Central memory CD8-positive, alpha-beta T cell (primary cell): Measurements from ENCODE around the gene SLC17A7.

ENCODE experiments used
- ATAC-seq: fragments of 150-1000 bp; cut with Tn5 transposase; replicated peaks from 2 replicates; pipeline ENCODE4 v1.10.0; 2022; ENCODE audit warnings: mild to moderate bottlenecking, moderate FRiP score, moderate number of reproducible peaks; ENCODE audit not compliant: poor library complexity, severe bottlenecking; ENCODE audit errors: extremely low read depth
- DNase-seq, 2 donors: peaks; one replicate each; pipeline ENCODE4 v3.0.0; 2021; ENCODE audit warnings: low spot score in 2 of 2
- H3K27ac Mint-ChIP-seq: one replicate; pipeline ENCODE4 v1.8.0; 2022; ENCODE audit warnings: low read depth, mild to moderate bottlenecking, moderate library complexity, mixed read lengths
- H3K27me3 Mint-ChIP-seq: one replicate; pipeline ENCODE4 v1.8.0; 2022; ENCODE audit warnings: mixed read lengths
- H3K36me3 Mint-ChIP-seq: one replicate; pipeline ENCODE4 v1.8.0; 2022; ENCODE audit warnings: mild to moderate bottlenecking, moderate library complexity, mixed read lengths; ENCODE audit not compliant: insufficient read depth
- H3K4me1 Mint-ChIP-seq: one replicate; pipeline ENCODE4 v1.8.0; 2022; ENCODE audit warnings: mixed read lengths
- H3K4me3 Mint-ChIP-seq: one replicate; pipeline ENCODE4 v1.8.0; 2022; ENCODE audit warnings: mild to moderate bottlenecking, moderate library complexity, mixed read lengths
- H3K9me3 Mint-ChIP-seq: one replicate; pipeline ENCODE4 v1.8.0; 2022; ENCODE audit warnings: mixed read lengths

Gene SLC17A7

DNA sequence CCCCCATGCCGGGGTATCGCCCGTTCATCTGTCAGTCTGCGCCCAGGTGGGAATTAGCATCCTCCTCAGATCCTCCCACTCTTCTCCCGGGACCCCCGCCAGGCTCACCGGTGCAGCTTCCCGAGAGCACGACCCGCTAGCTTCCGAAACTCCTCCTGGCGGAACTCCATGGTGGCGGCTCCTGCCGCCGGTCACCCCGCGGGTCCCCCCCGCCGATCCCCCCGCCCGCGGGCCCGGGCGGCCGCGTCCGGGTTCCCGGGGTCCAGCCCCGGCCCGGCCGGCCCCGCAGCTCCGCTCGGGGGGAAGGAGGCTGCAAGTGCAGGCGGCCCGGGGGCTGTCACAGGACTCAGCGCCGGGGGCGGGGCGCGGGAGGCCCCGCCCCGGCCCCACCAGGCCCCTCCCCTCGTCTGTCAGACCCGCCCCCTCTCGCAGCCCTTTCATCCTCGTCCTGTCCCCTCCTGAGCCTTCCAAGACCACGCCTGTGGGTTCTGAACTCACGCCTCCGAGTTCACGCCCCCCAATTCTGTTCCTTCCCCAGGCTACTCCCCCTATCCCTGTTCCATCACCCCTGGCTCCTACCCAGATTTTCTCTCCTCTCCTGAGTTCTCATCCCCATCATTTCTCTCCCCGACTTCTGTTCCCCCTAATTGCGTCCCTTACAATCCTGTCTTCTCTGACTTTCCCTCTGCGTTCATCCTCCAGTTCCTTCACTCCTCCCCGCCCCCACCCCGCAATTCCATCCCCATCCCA lies at the start of gene SLC17A7:
Gene SLC17A7 (minus strand): TSS at position 318 of the 750 bp plus-strand sequence. CDS start 148 bp downstream, at position 170.
- peaks cover 50% of the 10 kb centered on the region for H3K4me1 Mint-ChIP-seq
- H3K9me3 Mint-ChIP-seq, result no peaks in the 10 kb centered on the region
- H3K4me3 Mint-ChIP-seq, result peak within 1 kb of the TSS; percentile 75
- ATAC-seq (no peak), DNase-seq (no peak)
- H3K27ac Mint-ChIP-seq, result peak within 1 kb of the TSS; percentile 74
- peaks cover 11% of the 10 kb centered on the region for H3K36me3 Mint-ChIP-seq
- peaks cover 65% of the 10 kb centered on the region for H3K27me3 Mint-ChIP-seq

DNA sequence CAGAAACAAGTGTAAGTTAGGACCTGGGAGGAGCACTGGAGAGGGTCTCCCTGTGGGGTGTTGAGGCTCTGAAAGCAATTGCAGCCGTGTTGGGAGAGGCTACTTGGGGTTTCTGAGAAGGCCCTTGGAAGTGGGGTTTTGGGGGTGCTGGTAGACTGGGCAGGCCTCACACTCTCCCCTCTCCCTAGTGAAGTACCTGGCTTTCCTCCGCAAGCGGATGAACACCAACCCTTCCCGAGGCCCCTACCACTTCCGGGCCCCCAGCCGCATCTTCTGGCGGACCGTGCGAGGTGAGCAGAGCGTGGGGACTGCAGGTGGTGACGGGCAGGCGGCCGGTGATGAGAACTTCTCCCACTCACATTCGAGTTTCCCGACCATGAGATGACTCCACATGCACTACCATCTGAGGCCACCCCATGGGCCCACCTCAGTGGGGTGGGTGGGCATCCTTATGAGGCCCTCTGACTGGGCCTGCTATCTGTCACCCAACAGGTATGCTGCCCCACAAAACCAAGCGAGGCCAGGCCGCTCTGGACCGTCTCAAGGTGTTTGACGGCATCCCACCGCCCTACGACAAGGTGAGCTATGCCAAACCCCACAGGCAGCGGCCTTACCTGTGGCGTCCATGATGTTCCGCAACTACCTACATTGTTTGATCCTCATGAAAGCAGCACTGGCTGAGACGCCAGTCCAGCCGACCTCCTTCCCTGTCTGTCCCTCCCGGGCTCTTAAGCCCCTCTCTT lies 49.1 kb upstream of the SLC17A7 start:
- Mint-ChIP-seq H3K36me3 (peaks cover 81% of the 10 kb centered on the region), H3K4me1 (peaks cover 62% of the 10 kb centered on the region), H3K27me3 (no peaks in the 10 kb centered on the region), H3K4me3 (peak overlapping the region; percentile 95), H3K27ac (peak overlapping the region; percentile 94), H3K9me3 (no peaks in the 10 kb centered on the region)
- no peak for ATAC-seq
- no peak for DNase-seq

DNA sequence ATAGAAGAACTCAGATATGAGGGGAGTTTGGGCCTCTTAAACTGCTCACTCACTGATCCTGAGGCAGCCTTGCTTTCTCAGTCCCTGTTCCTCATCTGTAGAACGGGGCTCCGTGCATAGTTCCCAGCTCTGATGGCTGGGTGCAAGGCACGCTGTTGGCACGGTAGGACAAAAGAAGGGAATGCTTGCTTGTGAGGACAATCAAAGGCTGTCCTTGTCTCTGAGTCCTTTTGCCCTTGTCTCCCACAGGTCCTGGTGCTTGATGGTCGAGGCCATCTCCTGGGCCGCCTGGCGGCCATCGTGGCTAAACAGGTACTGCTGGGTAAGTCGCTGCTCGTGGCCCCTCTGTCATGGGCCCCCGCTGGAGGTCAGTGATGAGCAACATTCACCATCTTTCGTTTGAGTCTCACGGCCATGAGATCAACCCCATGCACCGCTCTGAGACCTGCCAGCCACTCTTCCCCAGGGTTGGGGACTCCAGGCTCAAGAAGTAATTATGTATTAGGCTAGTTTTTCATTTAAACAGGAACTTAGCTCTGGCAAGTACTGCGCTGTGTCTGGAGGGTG lies 48.4 kb upstream of the SLC17A7 start:
- peaks cover 62% of the 10 kb centered on the region for H3K4me1 Mint-ChIP-seq
- DNase-seq (peak in 1 of 2 donors; percentile 40), ATAC-seq (no peak)
- H3K9me3 Mint-ChIP-seq, result no peaks in the 10 kb centered on the region
- peaks cover 82% of the 10 kb centered on the region for H3K36me3 Mint-ChIP-seq
- peak overlapping the region; percentile 94 for H3K27ac Mint-ChIP-seq
- H3K27me3 Mint-ChIP-seq, result no peaks in the 10 kb centered on the region
- H3K4me3 Mint-ChIP-seq, result peak overlapping the region; percentile 95

DNA sequence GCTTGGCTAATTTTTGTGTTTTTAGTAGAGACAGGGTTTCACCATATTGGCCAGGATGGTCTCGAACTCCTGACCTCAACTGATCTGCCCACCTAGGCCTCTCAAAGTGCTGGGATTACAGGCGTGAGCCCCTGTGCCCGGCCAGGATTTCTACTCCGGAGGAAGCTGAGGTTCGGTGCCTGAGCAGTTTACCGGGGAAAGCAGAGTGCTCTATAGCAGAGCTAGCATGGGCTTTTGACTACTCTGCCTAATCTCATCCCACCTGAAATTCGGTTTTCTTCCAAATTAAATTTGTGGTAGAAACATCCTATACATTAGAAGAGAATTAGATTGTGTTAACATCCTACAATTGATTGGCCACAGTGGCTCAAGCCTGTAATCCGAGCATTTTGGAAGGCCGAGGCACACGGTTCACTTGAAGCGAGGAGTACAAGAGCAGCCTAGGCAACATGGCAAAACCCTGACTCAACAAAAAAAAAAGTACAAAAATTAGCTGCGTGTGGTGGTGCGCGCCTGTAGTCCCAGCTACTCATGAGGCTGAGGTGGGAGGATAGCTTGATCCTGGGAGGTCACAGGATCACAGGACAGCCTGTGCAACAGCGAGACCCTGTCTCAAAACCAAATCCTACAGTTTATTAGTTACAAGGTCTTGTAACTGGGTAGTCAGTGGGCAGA lies 47.7 kb upstream of the SLC17A7 start:
- no peak for DNase-seq
- peaks cover 80% of the 10 kb centered on the region for H3K36me3 Mint-ChIP-seq

DNA sequence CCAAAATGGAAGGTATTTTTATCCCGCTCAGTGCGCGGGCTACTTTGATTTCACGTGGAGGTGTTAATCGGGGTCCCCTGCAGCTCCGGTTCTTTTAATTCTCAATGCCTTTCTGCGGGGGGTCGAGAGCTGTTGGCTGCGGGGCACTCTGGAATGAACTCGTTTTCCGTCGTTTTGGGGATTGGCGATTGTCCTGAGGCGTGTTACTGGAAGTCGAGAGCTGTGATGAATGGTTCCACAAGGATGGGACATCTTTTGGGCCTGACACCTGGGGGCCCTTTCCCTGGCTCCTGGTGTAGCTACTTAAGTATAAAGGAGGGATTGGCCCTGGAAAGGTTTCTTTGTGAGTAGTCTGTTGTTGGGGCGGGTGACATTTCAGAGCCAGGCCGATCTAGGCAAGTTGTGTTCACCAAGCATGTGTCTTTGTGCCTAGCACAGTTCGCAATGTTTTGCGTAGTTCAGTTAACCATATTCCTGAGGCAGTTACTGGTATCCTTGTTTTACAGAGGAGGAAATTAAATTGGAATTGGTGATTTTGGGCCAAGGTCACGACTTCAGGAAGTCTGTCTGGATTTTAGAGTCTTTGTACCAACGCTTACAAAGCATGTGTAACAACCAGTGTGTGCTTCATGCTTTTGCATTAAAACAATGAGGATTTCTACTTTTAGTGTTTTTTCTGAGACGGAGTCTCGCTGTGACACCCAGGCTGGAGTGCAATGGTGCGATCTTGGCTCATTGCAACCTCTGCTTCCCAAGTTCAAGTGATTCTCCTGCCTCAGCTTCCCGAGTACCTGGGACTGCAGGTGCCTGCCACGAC lies 46.9 kb upstream of the SLC17A7 start:
- Mint-ChIP-seq H3K27ac (peak overlapping the region; percentile 94), H3K36me3 (peaks cover 83% of the 10 kb centered on the region), H3K4me1 (peaks cover 57% of the 10 kb centered on the region), H3K4me3 (peak overlapping the region; percentile 95), H3K9me3 (no peaks in the 10 kb centered on the region), H3K27me3 (no peaks in the 10 kb centered on the region)
- DNase-seq (no peak), ATAC-seq (no peak)

More for the DNA sequence above, 47.7 kb upstream of the SLC17A7 start:
- no peak for ATAC-seq
- Mint-ChIP-seq H3K27ac (peak overlapping the region; percentile 94), H3K27me3 (no peaks in the 10 kb centered on the region), H3K4me3 (peak overlapping the region; percentile 95), H3K9me3 (no peaks in the 10 kb centered on the region), H3K4me1 (peaks cover 62% of the 10 kb centered on the region)

DNA sequence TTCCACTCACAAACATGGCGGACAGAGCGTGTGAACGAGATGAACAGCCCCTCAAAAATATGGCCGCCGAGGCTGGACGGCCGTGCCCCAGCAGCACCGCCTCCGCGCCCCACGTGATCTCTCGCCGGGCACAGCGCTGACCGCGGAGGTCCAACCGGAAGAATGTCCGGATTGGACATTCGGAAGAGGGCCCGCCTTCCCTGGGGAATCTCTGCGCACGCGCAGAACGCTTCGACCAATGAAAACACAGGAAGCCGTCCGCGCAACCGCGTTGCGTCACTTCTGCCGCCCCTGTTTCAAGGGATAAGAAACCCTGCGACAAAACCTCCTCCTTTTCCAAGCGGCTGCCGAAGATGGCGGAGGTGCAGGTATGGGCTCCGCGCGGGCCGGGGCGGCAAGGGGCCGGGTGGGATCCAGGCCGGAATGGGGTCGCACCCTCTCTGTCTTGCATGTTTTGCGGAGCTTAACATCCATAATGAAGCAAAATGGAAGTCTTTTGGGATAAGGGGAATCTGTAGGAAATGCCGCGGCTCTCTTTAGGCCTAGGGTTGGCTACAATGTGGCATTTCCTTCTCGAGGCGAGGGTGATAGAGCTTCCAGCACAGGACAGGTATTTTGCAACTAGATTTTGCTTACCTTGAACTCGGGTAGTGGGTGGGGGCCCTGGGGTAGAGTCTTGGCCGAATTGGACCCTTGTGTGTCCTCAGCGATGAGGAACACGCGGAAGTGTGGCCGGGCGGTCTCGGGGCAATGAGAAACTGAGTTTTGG lies 46.1 kb upstream of the SLC17A7 start, which contains the start of gene RPL13A:
Gene RPL13A (plus strand): TSS at position 332 of the 769 bp plus-strand sequence. CDS start 22 bp downstream, at position 354.
- ATAC-seq, result peak; percentile 89
- H3K36me3 Mint-ChIP-seq, result peaks cover 80% of the 10 kb centered on the region
- H3K4me3 Mint-ChIP-seq, result peak within 1 kb of the TSS; percentile 95
- H3K27me3 Mint-ChIP-seq, result no peaks in the 10 kb centered on the region
- no peaks in the 10 kb centered on the region for H3K9me3 Mint-ChIP-seq
- peak within 1 kb of the TSS; percentile 94 for H3K27ac Mint-ChIP-seq
- peak; percentile 97 to 99 for DNase-seq
- H3K4me1 Mint-ChIP-seq, result peaks cover 50% of the 10 kb centered on the region

DNA sequence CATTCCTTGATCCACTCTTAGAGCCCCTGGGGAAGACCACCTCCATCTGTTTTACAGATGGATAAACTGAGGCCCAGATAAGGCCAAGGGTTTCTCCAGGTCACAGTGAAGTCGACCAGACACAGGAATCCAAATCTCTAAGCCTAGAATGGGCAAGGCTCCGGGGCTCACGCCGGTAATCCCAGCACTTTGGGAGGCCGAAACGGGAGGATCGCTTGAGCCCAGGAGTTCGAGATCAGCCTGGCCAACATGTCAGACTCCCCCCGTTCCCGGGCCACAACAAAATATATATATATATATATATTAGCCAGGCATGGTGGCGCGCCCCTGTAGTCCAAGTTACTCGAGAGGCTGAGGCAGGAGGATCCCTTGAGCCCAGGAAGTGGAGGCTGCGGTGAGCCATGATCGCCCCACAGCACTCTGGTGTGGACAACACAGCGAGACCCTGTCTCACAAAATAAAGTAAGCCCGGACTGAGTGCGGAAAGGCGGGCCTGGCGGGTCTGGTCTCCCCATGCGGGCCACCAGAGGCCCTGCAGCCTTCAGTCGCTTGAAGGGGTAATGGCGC lies 45.5 kb upstream of the SLC17A7 start:
- DNase-seq (no peak), ATAC-seq (no peak)
- H3K27ac Mint-ChIP-seq, result peak overlapping the region; percentile 94
- H3K4me1 Mint-ChIP-seq, result peaks cover 43% of the 10 kb centered on the region
- H3K27me3 Mint-ChIP-seq, result no peaks in the 10 kb centered on the region
- H3K9me3 Mint-ChIP-seq, result no peaks in the 10 kb centered on the region
- H3K4me3 Mint-ChIP-seq, result peak overlapping the region; percentile 95
- H3K36me3 Mint-ChIP-seq, result peaks cover 80% of the 10 kb centered on the region

DNA sequence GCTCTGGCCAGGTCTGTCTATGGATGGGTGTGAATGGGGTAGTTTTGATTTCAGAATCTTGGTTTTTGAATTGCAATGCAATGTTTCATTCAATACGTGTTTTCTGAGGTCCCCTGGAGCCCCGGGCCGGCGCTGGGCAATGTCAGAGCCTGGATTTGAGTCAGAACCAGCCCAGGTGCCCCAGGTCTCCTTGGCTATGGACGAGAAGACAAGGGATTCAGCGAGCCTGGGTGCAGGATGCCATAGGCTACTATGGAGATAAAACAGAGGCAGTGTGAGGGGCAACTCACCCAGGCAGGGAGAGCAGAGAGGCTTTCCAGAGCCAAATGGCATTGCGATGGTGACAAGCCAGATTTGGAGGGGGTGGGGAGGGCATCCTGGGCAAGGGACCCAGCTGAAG lies 44.9 kb upstream of the SLC17A7 start:
- no peaks in the 10 kb centered on the region for H3K27me3 Mint-ChIP-seq
- H3K27ac Mint-ChIP-seq, result peak overlapping the region; percentile 51
- peaks cover 79% of the 10 kb centered on the region for H3K36me3 Mint-ChIP-seq
- no peaks in the 10 kb centered on the region for H3K9me3 Mint-ChIP-seq
- no peak for ATAC-seq
- no peak overlapping the region for H3K4me3 Mint-ChIP-seq
- peaks cover 42% of the 10 kb centered on the region for H3K4me1 Mint-ChIP-seq
- no peak for DNase-seq

DNA sequence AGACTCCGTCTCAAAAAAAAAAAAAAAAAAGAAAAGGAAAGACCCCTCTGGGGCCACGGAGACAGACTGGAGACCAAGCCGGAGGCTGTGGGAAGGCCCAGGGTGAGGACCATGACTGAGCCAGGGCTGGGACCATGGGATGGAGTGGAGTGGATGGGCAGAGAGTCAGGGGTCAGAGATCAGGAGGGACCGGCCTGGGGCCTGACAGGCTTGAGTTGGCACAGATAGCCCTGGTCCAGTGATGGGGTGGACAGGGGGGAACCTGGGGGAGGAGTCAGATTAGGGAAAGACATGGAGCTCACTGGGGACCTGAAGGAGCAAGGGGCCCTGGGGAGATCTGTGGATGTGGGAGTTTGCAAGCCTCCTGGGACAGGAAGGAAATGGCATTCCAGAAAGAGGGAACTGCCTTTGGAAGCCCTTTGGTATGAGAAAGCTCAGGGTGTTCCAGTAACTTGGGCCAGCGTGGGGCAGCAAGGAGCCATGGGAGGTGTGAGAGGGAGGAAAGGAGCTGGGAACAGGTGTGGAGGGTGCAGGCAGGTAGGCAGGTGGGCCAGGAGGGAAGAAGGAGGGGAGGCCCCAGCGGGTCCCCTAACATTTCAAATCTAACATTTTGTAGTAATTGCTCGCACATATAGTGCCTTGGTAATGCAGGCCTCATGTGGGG lies 39.8 kb upstream of the SLC17A7 start:
- H3K9me3 Mint-ChIP-seq, result no peaks in the 10 kb centered on the region
- H3K27ac Mint-ChIP-seq, result peak overlapping the region; percentile 75
- H3K36me3 Mint-ChIP-seq, result peaks cover 78% of the 10 kb centered on the region

DNA sequence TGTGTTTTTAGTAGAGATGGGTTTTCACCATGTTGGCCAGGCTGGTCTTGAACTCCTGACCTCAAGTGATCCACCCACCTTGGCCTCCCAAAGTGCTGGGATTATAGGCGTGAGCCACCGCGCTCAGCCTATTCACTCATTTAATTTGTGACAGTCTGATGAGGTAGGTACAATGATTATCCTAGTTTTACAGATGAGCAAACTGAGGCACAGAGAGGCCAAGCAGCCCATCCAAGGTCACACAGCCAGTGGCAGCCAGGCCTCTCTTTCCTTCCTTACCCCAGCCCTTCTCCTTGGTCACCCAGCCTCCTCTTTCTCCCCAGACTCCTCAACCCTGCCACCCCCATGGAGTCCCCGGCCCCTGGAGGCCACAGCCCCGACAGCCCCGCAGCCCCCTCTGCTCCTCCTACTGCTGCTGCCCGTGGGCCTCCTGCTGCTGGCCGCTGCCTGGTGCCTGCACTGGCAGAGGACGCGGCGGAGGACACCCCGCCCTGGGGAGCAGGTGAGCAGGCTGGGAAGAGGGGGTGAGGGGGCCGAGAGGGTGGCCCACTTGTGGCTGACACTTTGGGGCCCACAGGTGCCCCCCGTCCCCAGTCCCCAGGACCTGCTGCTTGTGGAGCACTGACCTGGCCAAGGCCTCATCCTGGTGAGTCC lies 38.8 kb upstream of the SLC17A7 start:
- Mint-ChIP-seq H3K27ac (no peak overlapping the region), H3K27me3 (no peaks in the 10 kb centered on the region), H3K4me1 (peaks cover 21% of the 10 kb centered on the region), H3K9me3 (no peaks in the 10 kb centered on the region), H3K4me3 (no peak overlapping the region), H3K36me3 (peaks cover 74% of the 10 kb centered on the region)
- ATAC-seq (no peak), DNase-seq (no peak)

More for the DNA sequence above, 39.8 kb upstream of the SLC17A7 start:
- no peak overlapping the region for H3K4me3 Mint-ChIP-seq
- H3K4me1 Mint-ChIP-seq, result peaks cover 11% of the 10 kb centered on the region
- no peaks in the 10 kb centered on the region for H3K27me3 Mint-ChIP-seq
- ATAC-seq (no peak), DNase-seq (no peak)
